IMR-90 (cell line): ENCODE measurements around the gene APC2. TPM values are rescaled to one million over a fixed set of nuclear protein-coding genes. Genes with fewer than 3 reads are reported as not detected.

ENCODE experiments used
- ATAC-seq: fragments of 200-7000 bp; cut with Tn5 transposase; 2 replicates; pipeline ENCODE4 v1.9.1; 2020; ENCODE audit warnings: low read depth, mild to moderate bottlenecking, moderate library complexity
- BruUV-seq: library from RNA; stranded (reverse); fragments of 400-500 nt; replicated peaks from 2 replicates; lab custom pipeline; 2021; lab: Mats Ljungman, UMichigan
- CTCF ChIA-PET: fragments of 300-600 bp; formaldehyde crosslinking; extraction: SDS; loops from one replicate; lab custom pipeline; 2021; ENCODE audit warnings: antibody characterized with exemption; lab: Yijun Ruan, JAX
- POLR2A ChIA-PET: fragments of 300-600 bp; sonication (Branson Sonifier 250); formaldehyde crosslinking; loops from one replicate; lab custom pipeline; 2022; ENCODE audit warnings: antibody characterized with exemption; ENCODE audit not compliant: unreplicated experiment; lab: Charles Lee
- DNase-seq: peaks from one replicate; pipeline ENCODE4 v3.0.0; 2013
- H2AFZ ChIP-seq: replicated peaks from 2 replicates; pipeline ENCODE3; 2013; ENCODE audit warnings: low read length, mild to moderate bottlenecking; ENCODE audit not compliant: poor library complexity
- H2AK5ac ChIP-seq: 2 replicates; pipeline ENCODE4 v1.6.1; 2013; ENCODE audit warnings: low read depth, low read length, inconsistent platforms
- H2AK9ac ChIP-seq: replicated peaks from 2 replicates; pipeline ENCODE3; 2013; ENCODE audit warnings: mild to moderate bottlenecking, low read depth, low read length, moderate library complexity; ENCODE audit not compliant: poor library complexity
- H2BK120ac ChIP-seq: 2 replicates; pipeline ENCODE4 v1.6.1; 2013; ENCODE audit warnings: low read depth, low read length, inconsistent platforms
- H2BK15ac ChIP-seq: 3 replicates; pipeline ENCODE4 v1.6.1; 2013; ENCODE audit warnings: low read depth, low read length, inconsistent platforms
- H2BK20ac ChIP-seq: 2 replicates; pipeline ENCODE4 v1.6.1; 2013; ENCODE audit warnings: low read depth, mild to moderate bottlenecking, inconsistent platforms, low read length, moderate library complexity
- H2BK5ac ChIP-seq: 2 replicates; pipeline ENCODE4 v1.6.1; 2013; ENCODE audit warnings: mild to moderate bottlenecking, low read depth, low read length, inconsistent platforms; ENCODE audit not compliant: poor library complexity, severe bottlenecking
- H3K14ac ChIP-seq: replicated peaks from 2 replicates; pipeline ENCODE4 v1.6.1; 2013; ENCODE audit warnings: low read depth, low read length, inconsistent platforms
- H3K18ac ChIP-seq: 2 replicates; pipeline ENCODE4 v1.6.1; 2013; ENCODE audit warnings: low read depth, low read length, control low read depth
- H3K23ac ChIP-seq: 2 replicates; pipeline ENCODE4 v1.6.1; 2013; ENCODE audit warnings: low read depth, low read length, inconsistent platforms
- H3K27ac ChIP-seq: 2 replicates; pipeline ENCODE4 v1.5.1; 2013; ENCODE audit warnings: mild to moderate bottlenecking, control low read depth, low read length; ENCODE audit not compliant: insufficient read depth
- H3K27me3 ChIP-seq: 2 replicates; pipeline ENCODE4 v1.6.1; 2013; ENCODE audit warnings: low read length; ENCODE audit not compliant: control insufficient read depth, insufficient read depth
- H3K36me3 ChIP-seq: 2 replicates; pipeline ENCODE4 v1.6.1; 2013; ENCODE audit warnings: low read length, mixed read lengths; ENCODE audit not compliant: control insufficient read depth, insufficient read depth
- H3K4ac ChIP-seq: 2 replicates; pipeline ENCODE4 v1.6.1; 2013; ENCODE audit warnings: low read depth, low read length, inconsistent platforms
- H3K4me1 ChIP-seq: 2 replicates; pipeline ENCODE4 v1.6.1; 2013; ENCODE audit warnings: low read length, mixed read lengths; ENCODE audit not compliant: control insufficient read depth, insufficient read depth
- H3K4me2 ChIP-seq: 2 replicates; pipeline ENCODE4 v1.6.1; 2013; ENCODE audit warnings: low read depth, mild to moderate bottlenecking, control low read depth, low read length, moderate library complexity
- H3K4me3 ChIP-seq: 2 replicates; pipeline ENCODE4 v1.5.1; 2013; ENCODE audit warnings: low read depth, mild to moderate bottlenecking, control low read depth, low read length, moderate library complexity; ENCODE audit not compliant: insufficient read depth
- H3K56ac ChIP-seq: 2 replicates; pipeline ENCODE4 v1.6.1; 2013; ENCODE audit warnings: low read length, inconsistent platforms; ENCODE audit not compliant: insufficient read depth; ENCODE audit errors: extremely low read depth
- H3K79me1 ChIP-seq, 2 experiments: 2 replicates each; pipeline ENCODE4 v1.6.1; 2013; ENCODE audit warnings: low read length in 2 of 2, inconsistent platforms in 1 of 2, low read depth in 1 of 2
- H3K9ac ChIP-seq: 2 replicates; pipeline ENCODE4 v1.6.1; 2013; ENCODE audit warnings: low read depth, low read length, control low read depth
- H3K9me1 ChIP-seq: 2 replicates; pipeline ENCODE4 v1.6.1; 2013; ENCODE audit warnings: low read length, inconsistent platforms; ENCODE audit not compliant: insufficient read depth
- H3K9me3 ChIP-seq: 2 replicates; pipeline ENCODE4 v1.6.1; 2013; ENCODE audit warnings: low read length; ENCODE audit not compliant: control insufficient read depth, insufficient read depth
- H4K20me1 ChIP-seq: 2 replicates; pipeline ENCODE4 v1.6.1; 2013; ENCODE audit warnings: low read length, inconsistent platforms; ENCODE audit not compliant: insufficient read depth
- H4K5ac ChIP-seq: 2 replicates; pipeline ENCODE4 v1.6.1; 2013; ENCODE audit warnings: mild to moderate bottlenecking, low read depth, low read length, control low read depth
- H4K8ac ChIP-seq, 2 experiments: 2 replicates each; pipeline ENCODE4 v1.6.1; 2013; ENCODE audit warnings: low read depth in 2 of 2, low read length in 2 of 2, control low read depth in 1 of 2, inconsistent platforms in 1 of 2
- H4K91ac ChIP-seq: 2 replicates; pipeline ENCODE4 v1.6.1; 2013; ENCODE audit warnings: low read depth, low read length, inconsistent platforms; ENCODE audit not compliant: insufficient read depth
- BHLHE40 ChIP-seq: fragments of 150-350 bp; IDR thresholded peaks from 2 replicates; pipeline ENCODE4 v1.6.1; 2016; ENCODE audit warnings: mild to moderate bottlenecking, low read depth, low read length
- CEBPB ChIP-seq: IDR thresholded peaks from 2 replicates; pipeline ENCODE4 v1.6.1; 2012; ENCODE audit warnings: low read depth, low read length, improper control_type of control experiment
- CHD1 ChIP-seq: IDR thresholded peaks from 2 replicates; pipeline ENCODE4 v1.6.1; 2012; ENCODE audit warnings: low read depth, low read length, improper control_type of control experiment
- FOS ChIP-seq: fragments of 150-350 bp; IDR thresholded peaks from 2 replicates; pipeline ENCODE4 v1.6.1; 2016; ENCODE audit warnings: low read depth, low read length
- MAFK ChIP-seq: IDR thresholded peaks from 2 replicates; pipeline ENCODE4 v1.6.1; 2012; ENCODE audit warnings: low read depth, low read length, improper control_type of control experiment
- MXI1 ChIP-seq: IDR thresholded peaks from 2 replicates; pipeline ENCODE4 v1.6.1; 2012; ENCODE audit warnings: low read depth, mild to moderate bottlenecking, low read length, moderate library complexity, borderline replicate concordance
- NFE2L2 ChIP-seq: fragments of 150-350 bp; IDR thresholded peaks from 2 replicates; pipeline ENCODE4 v1.6.1; 2016; ENCODE audit warnings: low read depth, mild to moderate bottlenecking, low read length
- POLR2A ChIP-seq: IDR thresholded peaks from 2 replicates; pipeline ENCODE4 v1.6.1; 2012; ENCODE audit warnings: mild to moderate bottlenecking, low read depth, low read length
- RAD21 ChIP-seq: IDR thresholded peaks from 2 replicates; pipeline ENCODE4 v1.6.1; 2012; ENCODE audit warnings: low read length, improper control_type of control experiment
- RCOR1 ChIP-seq: IDR thresholded peaks from 2 replicates; pipeline ENCODE4 v1.6.1; 2012; ENCODE audit warnings: mild to moderate bottlenecking, low read length, improper control_type of control experiment; ENCODE audit not compliant: insufficient replicate concordance
- SMC3 ChIP-seq: fragments of 150-350 bp; IDR thresholded peaks from 2 replicates; pipeline ENCODE4 v1.6.1; 2016; ENCODE audit warnings: low read depth, mild to moderate bottlenecking, antibody characterized with exemption, low read length, moderate library complexity
- WGBS, 2 experiments: methylation state at CpG; one replicate each; pipeline versions ENCODE4 v1.1.5 to v1.1.7; 2013; ENCODE audit warnings: missing lambda C conversion rate in 2 of 2; ENCODE audit not compliant: insufficient read length in 1 of 2; ENCODE audit errors: extremely low coverage in 2 of 2; 5-methylcytosine and 5-hydroxymethylcytosine counted together
- dilution Hi-C: fragments of 300-500 bp; cut with HindIII; formaldehyde crosslinking; loops from one replicate; pipeline ENCODE4 v1.14.3; 2018; ENCODE audit warnings: low sequenced_read_pairs; ENCODE audit not compliant: unreplicated experiment
- in situ Hi-C: fragments of 300-500 bp; cut with MboI; formaldehyde crosslinking; loops from 3 replicates; pipeline ENCODE4 v1.14.3; 2019; ENCODE audit warnings: low sequenced_read_pairs, inconsistent platforms, mixed read lengths
- intact Hi-C: fragments of 100-400 bp; cut with micrococcal nuclease; formaldehyde crosslinking; loops from 2 replicates; pipeline ENCODE4 v1.10.0; 2022
- polyA plus RNA-seq, 3 experiments: library from polyadenylated mRNA; depleted of rRNA; stranded (reverse); fragments of >200 nt; gene quantifications; 2 replicates each; pipeline ENCODE4 v1.2.3, GENCODE V29; 2012; ENCODE audit warnings: low replicate concordance in 1 of 3
- total RNA-seq: library from RNA; depleted of rRNA; stranded (reverse); fragments of >200 nt; gene quantifications from 2 replicates; pipeline ENCODE4 v1.2.3, GENCODE V29; 2012

The APC2 gene
- total and polyA plus RNA-seq, 2 of the 4 experiments (the other 2 are of a cell fraction) = 0.36 to 0.41 TPM

GRCh38 chr19:1434577-1435060 lies 15.3 kb upstream of the APC2 start:
- Histone ChIP-seq H2AK5ac (no peak overlapping the region), H3K4me2 (no peak overlapping the region), H3K4ac (no peak overlapping the region), H3K79me1 (peaks cover 15 to 36% of the 10 kb centered on the region in 2 experiments), H3K36me3 (peaks cover 51% of the 10 kb centered on the region), H4K8ac (no peak overlapping the region), H3K4me1 (peaks cover 4% of the 10 kb centered on the region), H2AFZ (no peak overlapping the region), H3K23ac (no peak overlapping the region), H4K20me1 (peaks cover 23% of the 10 kb centered on the region), H3K27me3 (no peaks in the 10 kb centered on the region), H3K9me1 (no peaks in the 10 kb centered on the region; the same call in 1 of the 2 replicates), H3K56ac (no peak overlapping the region), H2BK120ac (no peak overlapping the region), H2AK9ac (no peak overlapping the region), H2BK15ac (no peak overlapping the region), H3K9me3 (no peaks in the 10 kb centered on the region), H3K4me3 (no peak overlapping the region), H3K27ac (no peak overlapping the region), H2BK20ac (no peak overlapping the region), H3K14ac (no peak overlapping the region), H4K91ac (no peak overlapping the region), H3K18ac (no peak overlapping the region), H3K9ac (no peak overlapping the region), H2BK5ac (no peak overlapping the region), H4K5ac (no peak overlapping the region)
- CTCF ChIA-PET = no interaction called here
- DNase-seq = no peak
- no TSS peak for BruUV-seq
- dilution Hi-C loops (no loop called here), in situ Hi-C loops (no loop called here), intact Hi-C loops (no loop called here)
- TF ChIP-seq RAD21 (no peak), POLR2A (no peak), CEBPB (no peak), RCOR1 (no peak), CHD1 (no peak), BHLHE40 (no peak), MXI1 (no peak), SMC3 (no peak), NFE2L2 (no peak), FOS (no peak), MAFK (no peak)
- 96% methylated on average over 19 of the region's 39 CpGs; no CpG with 5 or more reads in 1 of the 2 experiments for WGBS, 2 experiments
- POLR2A ChIA-PET = no interaction called here
- no peak for ATAC-seq
